Urothelium cell line (cell line): ENCODE results near the gene SEMA4C.
A peak's percentile ranks its signal among the peaks of the same experiment; 100 is the strongest.

Experiments
- DNase-seq: peaks from one replicate; pipeline ENCODE4 v3.0.0; 2011; ENCODE audit warnings: low spot score, mixed read lengths
- FAIRE-seq: peaks from 2 replicates; lab custom pipeline; 2011; peaks lifted over from hg19 to GRCh38; lab: Jason Lieb, UNC

Gene SEMA4C, protein sequence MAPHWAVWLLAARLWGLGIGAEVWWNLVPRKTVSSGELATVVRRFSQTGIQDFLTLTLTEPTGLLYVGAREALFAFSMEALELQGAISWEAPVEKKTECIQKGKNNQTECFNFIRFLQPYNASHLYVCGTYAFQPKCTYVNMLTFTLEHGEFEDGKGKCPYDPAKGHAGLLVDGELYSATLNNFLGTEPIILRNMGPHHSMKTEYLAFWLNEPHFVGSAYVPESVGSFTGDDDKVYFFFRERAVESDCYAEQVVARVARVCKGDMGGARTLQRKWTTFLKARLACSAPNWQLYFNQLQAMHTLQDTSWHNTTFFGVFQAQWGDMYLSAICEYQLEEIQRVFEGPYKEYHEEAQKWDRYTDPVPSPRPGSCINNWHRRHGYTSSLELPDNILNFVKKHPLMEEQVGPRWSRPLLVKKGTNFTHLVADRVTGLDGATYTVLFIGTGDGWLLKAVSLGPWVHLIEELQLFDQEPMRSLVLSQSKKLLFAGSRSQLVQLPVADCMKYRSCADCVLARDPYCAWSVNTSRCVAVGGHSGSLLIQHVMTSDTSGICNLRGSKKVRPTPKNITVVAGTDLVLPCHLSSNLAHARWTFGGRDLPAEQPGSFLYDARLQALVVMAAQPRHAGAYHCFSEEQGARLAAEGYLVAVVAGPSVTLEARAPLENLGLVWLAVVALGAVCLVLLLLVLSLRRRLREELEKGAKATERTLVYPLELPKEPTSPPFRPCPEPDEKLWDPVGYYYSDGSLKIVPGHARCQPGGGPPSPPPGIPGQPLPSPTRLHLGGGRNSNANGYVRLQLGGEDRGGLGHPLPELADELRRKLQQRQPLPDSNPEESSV

DNA sequence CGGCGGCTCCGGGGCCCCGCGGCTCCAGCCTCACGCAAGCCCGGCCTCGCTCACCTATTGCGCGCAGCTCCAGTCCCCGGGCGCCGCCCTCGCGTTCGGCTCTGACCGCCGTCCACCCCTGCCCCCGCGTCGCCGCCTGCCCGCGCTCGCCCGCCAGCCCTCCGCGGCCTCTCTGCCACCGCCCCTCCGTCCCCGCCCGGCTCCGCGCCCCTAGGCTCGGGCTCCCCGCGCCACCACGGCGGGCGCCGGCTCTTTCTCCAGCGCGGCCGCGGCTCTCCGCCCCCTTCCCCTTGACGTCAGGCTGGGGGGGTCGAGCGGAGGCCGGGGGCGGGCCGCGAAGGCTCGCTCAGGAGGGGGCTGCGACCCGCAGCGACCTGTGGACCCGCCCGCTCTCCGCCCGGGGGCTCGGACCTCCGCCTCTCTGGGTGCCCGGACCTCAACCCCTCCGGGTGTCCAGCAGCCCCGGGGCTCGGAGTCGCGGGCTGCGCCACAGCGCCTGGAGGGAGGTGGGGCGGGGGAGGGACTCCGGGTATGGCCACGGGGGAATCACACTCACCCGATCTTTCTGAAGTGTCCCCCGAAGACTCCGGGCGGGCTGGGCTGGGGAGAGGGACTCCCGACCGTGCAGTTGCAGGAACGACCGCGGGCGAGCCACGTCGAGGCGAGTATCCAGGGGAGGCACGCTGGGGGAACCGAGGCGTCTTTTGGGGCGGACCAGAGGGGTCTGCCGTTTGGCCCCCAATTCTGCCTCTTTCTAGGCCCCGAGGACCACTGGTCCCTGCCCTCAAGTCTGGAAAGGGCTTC lies at the start of gene SEMA4C:
Gene SEMA4C (minus strand): TSS at position 259 of the 804 bp plus-strand sequence. CDS start 2,194 bp downstream, outside the sequence.
- peak; percentile 77 for DNase-seq
- no peak for FAIRE-seq

- DNase-seq: no peak
- no peak for FAIRE-seq
Observed at GRCh38 chr2:96918754-96919550, 49.1 kb upstream of the SEMA4C start.

DNA sequence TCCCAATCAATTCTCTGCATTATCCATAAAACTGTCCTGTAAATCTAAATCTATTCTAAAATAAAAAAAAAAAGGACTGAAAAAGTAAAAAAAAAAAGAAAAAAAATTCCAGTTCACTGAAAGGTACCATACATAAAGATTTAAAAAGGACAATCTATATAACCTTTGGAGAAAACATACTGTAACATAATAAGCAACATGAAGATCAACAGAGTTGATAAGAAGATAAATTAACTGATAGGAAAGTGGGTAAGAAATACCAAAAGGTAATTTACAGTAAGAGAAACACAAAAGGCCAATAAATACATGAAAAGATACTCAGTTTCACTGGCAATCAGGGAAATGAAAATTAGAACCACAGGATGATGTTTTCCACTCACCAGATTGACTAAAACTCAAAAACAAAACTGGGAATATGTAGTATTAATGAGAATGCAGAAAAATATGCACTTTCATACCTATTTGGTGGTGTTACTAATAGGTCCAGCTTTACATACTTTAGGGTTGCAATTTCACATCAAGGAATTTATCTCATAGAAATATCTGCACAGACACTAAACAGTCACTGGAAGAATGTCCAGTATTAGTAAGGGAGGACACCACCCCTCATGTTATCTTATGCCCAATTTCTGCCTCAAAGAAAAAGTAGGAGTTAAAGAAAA lies 48.3 kb upstream of the SEMA4C start:
- FAIRE-seq (no peak), DNase-seq (no peak)

DNA sequence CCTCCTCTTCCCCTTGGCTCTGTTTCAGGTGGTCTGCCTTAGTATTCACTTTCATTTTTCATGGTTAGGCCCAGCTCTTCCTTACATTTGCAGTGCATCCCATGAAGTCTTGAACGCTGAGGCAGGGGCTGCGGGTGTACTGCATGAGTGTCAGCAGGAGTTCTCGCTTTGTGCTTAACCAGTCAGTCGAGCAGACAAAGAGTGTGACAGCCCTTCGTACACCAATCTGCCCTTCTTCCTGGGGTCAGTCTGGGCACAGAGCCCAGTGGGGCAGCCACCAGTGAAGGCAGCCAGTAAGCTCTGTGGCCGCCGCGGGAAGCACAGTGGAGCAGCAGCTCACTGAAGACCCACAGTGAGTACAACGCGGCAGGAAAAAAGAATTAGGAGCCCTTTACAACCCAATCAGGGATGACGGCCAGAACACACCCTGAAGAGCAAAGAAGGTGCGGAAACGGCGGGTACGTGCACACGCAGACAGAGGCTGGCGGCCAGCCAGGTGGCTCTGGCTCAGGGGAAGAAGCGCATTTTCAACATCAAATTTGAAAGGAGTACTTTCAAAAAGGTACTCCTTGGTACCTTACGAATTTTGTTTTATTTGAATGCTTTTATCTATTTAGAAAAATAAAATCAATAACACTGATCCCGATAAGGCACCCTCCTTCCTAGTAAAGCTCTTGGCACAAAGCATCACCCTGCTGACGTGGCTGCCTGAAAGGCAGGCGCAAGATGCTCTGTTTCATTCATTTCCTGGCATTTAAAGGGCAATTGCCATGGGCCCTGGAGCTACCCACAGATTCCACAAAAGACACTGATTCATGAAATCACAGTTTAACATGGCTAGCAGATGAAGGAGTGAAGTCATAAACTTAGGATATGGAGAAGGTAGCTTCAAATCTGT lies 47.0 kb upstream of the SEMA4C start:
- DNase-seq (no peak), FAIRE-seq (no peak)

- FAIRE-seq (no peak), DNase-seq (no peak)
Observed at GRCh38 chr2:96916156-96916630, 46.3 kb upstream of the SEMA4C start.

- DNase-seq (no peak), FAIRE-seq (no peak)
Observed at GRCh38 chr2:96914332-96914731, 44.5 kb upstream of the SEMA4C start.

DNA sequence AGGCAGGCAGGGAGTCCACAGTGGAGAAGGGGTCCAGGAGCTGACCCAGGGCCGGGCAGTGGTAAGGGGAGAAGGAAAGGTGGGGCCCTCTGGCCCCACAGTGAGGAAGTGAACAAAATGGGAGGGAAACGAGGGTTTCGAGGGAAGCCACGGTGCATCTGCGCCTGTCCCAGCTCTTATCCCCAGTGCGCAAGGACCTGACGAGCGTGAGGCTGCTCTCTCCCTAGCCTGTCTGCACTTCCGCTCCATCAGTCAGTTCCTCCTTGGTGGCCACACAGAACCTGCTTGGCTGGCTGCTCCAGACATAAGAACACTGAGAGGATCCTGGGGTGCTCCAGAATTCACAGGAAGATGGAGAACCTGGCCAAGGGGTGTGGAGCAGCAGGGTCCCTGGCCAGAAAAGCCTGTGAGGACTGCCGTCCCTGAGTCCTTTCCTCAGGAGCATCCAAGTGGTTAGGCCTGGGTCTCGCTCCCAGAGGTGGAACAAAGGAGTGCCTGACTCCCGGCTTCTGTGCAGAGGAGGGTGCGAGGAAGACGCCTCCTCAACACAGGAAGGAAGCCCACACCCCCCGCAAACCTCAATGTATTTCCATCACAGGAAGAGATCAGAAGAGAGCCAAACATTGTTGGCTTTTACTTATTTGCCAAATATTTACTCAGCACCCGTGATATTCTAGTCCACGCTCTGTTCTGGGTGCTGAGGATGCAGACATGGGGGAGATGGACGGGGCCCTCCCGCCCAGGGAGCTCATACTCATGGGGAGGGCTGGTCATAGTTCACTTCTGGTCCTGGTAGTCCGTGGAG lies 43.7 kb upstream of the SEMA4C start:
- FAIRE-seq (no peak), DNase-seq (no peak)

DNA sequence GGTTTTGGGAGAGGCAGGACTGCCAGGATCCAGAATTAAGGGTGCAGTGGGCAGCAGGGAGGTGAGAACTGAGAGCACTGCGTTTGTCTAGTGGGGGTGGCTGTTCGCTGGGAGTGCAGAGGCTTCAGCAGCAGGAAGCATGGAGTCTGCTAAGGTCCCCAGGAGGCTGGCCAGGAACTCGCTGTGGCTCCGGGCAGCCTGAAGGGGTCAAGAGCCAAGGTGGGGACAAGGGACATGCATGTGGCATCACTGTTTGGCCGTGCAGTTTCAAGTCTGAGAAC lies 43.2 kb upstream of the SEMA4C start:
- DNase-seq: no peak
- FAIRE-seq: no peak

- no peak for FAIRE-seq
- DNase-seq: no peak
Observed at GRCh38 chr2:96912346-96913116, 42.7 kb upstream of the SEMA4C start.

DNA sequence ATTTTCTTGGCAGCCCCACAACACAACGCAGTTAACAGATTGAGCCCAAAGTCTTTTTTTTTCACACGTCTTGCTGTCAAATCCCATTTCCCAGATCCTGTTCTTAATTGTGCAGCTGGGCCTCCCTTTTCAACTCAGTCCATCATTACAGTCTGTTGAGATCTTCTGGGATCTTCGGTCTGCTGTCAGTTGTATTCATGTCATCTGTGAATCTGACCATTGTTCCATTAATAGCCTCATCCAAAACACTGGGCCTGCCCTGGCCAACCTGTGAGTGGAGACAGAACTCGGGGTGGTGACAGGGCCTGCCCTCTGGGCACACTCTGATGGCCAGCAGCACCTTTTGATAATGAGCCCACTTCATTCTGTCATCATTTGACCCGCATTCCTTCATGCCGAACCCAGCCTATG lies 39.7 kb upstream of the SEMA4C start:
- FAIRE-seq (no peak), DNase-seq (no peak)

GRCh38 chr2:96907115-96908041 lies 37.5 kb upstream of the SEMA4C start:
- DNase-seq (no peak), FAIRE-seq (no peak)

GRCh38 chr2:96906729-96907114 lies 36.8 kb upstream of the SEMA4C start:
- DNase-seq (no peak), FAIRE-seq (no peak)

- FAIRE-seq (peak; percentile 55), DNase-seq (no peak)
Observed at GRCh38 chr2:96903815-96904214, 33.9 kb upstream of the SEMA4C start.

DNA sequence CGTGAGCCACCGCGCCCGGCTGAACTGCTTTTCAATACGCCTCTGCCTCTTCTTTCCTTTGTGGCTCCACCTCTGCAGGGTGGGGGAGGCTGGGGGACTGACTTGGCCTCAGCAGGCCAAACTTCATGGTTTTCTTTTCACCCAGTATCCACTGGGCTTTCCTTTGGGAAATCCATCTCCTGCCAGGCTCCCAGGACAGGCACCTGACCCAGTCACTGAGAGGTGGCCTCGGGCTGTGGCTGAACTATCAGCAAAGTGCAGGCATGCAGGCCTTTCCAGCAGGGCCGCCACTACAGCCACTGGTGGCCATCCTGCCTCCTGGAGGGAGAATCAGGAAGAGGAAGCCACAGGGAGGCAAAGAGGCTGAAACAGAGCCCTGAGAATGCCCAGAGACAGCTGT lies 33.4 kb upstream of the SEMA4C start:
- no peak for DNase-seq
- FAIRE-seq: peak; percentile 17

GRCh38 chr2:96900237-96900636 lies 30.4 kb upstream of the SEMA4C start:
- FAIRE-seq: no peak
- no peak for DNase-seq

GRCh38 chr2:96899413-96899741 lies 29.5 kb upstream of the SEMA4C start:
- no peak for FAIRE-seq
- no peak for DNase-seq
